B cell (primary cell): Measurements from ENCODE around the gene LRSAM1. TPM values are rescaled to one million over a fixed set of nuclear protein-coding genes. Genes with fewer than 3 reads are reported as not detected.

ENCODE experiments used
- ATAC-seq: fragments of 200-7000 bp; cut with Tn5 transposase; one replicate; pipeline ENCODE4 v1.10.0; 2021; ENCODE audit warnings: low read depth, mild to moderate bottlenecking, moderate number of reproducible peaks, moderate library complexity
- CTCF ChIA-PET: fragments of 350-600 bp; sonication (Branson Sonifier 250); formaldehyde crosslinking; loops from one replicate; lab custom pipeline; 2021; ENCODE audit warnings: antibody characterized with exemption, inconsistent platforms; lab: Charles Lee
- POLR2A ChIA-PET: fragments of 350-600 bp; sonication (Branson Sonifier 250); formaldehyde crosslinking; loops from one replicate; lab custom pipeline; 2021; ENCODE audit warnings: antibody characterized with exemption; lab: Charles Lee
- DNase-seq: peaks from one replicate; pipeline ENCODE4 v3.0.0; 2013
- H2AFZ ChIP-seq: 2 replicates; pipeline ENCODE4 v1.6.1; 2012; ENCODE audit warnings: mild to moderate bottlenecking, low read depth, low read length; ENCODE audit not compliant: insufficient read depth, poor library complexity, severe bottlenecking
- H3K27ac ChIP-seq, 2 donors: 1 replicate in 1 of 2; 2 replicates in 1 of 2; pipeline ENCODE4 v1.5.1; 2012 to 2013; ENCODE audit warnings: low read length in 2 of 2, mild to moderate bottlenecking in 2 of 2, moderate library complexity in 1 of 2
- H3K27me3 ChIP-seq, 4 experiments: fragments of 200-600 bp in 1 of 4; sonication (generic) in 1 of 4; replicated peaks in 1 of 4; 1 replicate in 2 of 4; 2 replicates in 2 of 4; pipeline versions ENCODE4 v1.6.1 to v1.7.0; 2013 to 2016; ENCODE audit warnings: low read length in 3 of 4, mild to moderate bottlenecking in 2 of 4, mixed read lengths in 1 of 4, moderate library complexity in 1 of 4; ENCODE audit not compliant: insufficient read depth in 4 of 4, control insufficient read depth in 3 of 4; ENCODE audit errors: control extremely low read depth in 1 of 4
- H3K36me3 ChIP-seq, 2 experiments: replicated peaks in 1 of 2; 1 replicate in 1 of 2; 2 replicates in 1 of 2; pipeline versions ENCODE4 v1.6.1 to v1.7.1; 2013; ENCODE audit warnings: low read length in 1 of 2; ENCODE audit not compliant: insufficient read depth in 2 of 2, control insufficient read depth in 1 of 2; ENCODE audit errors: control extremely low read depth in 1 of 2, extremely low read depth in 1 of 2
- H3K4me1 ChIP-seq, 2 donors: fragments of 200-600 bp in 1 of 2; sonication (generic) in 1 of 2; 1 replicate in 1 of 2; 2 replicates in 1 of 2; pipeline versions ENCODE4 v1.5.1 to v1.6.1; 2013 to 2017; ENCODE audit warnings: low read length in 2 of 2; ENCODE audit not compliant: control insufficient read depth in 2 of 2, insufficient read depth in 2 of 2
- H3K4me2 ChIP-seq: replicated peaks from 2 replicates; pipeline ENCODE3; 2012; ENCODE audit warnings: mild to moderate bottlenecking, low read depth, low read length; ENCODE audit not compliant: poor library complexity, severe bottlenecking
- H3K4me3 ChIP-seq, 5 experiments: fragments of 200-600 bp in 1 of 5; sonication (generic) in 1 of 5; 1 replicate in 3 of 5; 2 replicates in 2 of 5; pipeline versions ENCODE4 v1.5.1 to v1.7.0; 2011 to 2016; ENCODE audit warnings: low read length in 4 of 5, mild to moderate bottlenecking in 4 of 5, low read depth in 2 of 5, control low read depth in 1 of 5, moderate library complexity in 1 of 5; ENCODE audit not compliant: insufficient read depth in 1 of 5; ENCODE audit errors: control extremely low read depth in 1 of 5, extremely low read depth in 1 of 5
- H3K79me2 ChIP-seq: fragments of 200-600 bp; sonication (generic); one replicate; pipeline ENCODE4 v1.6.0; 2016; ENCODE audit warnings: low read length; ENCODE audit not compliant: control insufficient read depth, insufficient read depth
- H3K9ac ChIP-seq: fragments of 200-600 bp; sonication (generic); 2 replicates; pipeline ENCODE4 v1.6.1; 2017; ENCODE audit warnings: mild to moderate bottlenecking, low read length, moderate library complexity
- H3K9me3 ChIP-seq, 3 donors: one replicate each; pipeline versions ENCODE4 v1.6.1 to v1.7.1; 2013; ENCODE audit warnings: low read length in 2 of 3; ENCODE audit not compliant: control insufficient read depth in 2 of 3, insufficient read depth in 1 of 3; ENCODE audit errors: control extremely low read depth in 1 of 3
- H4K20me1 ChIP-seq: 2 replicates; pipeline ENCODE4 v1.6.0; 2012; ENCODE audit warnings: mild to moderate bottlenecking, low read length; ENCODE audit not compliant: insufficient read depth, control insufficient read depth, poor library complexity, severe bottlenecking
- H3K27ac Mint-ChIP-seq: one replicate; pipeline ENCODE4 v1.8.0; 2021; ENCODE audit warnings: mixed read lengths
- H3K27me3 Mint-ChIP-seq: one replicate; pipeline ENCODE4 v1.8.0; 2021; ENCODE audit warnings: mixed read lengths
- H3K4me1 Mint-ChIP-seq: one replicate; pipeline ENCODE4 v1.8.0; 2021; ENCODE audit warnings: mixed read lengths
- H3K4me3 Mint-ChIP-seq: one replicate; pipeline ENCODE4 v1.8.0; 2021; ENCODE audit warnings: mixed read lengths
- H3K9me3 Mint-ChIP-seq: one replicate; pipeline ENCODE4 v1.8.0; 2022; ENCODE audit warnings: mixed read lengths; ENCODE audit not compliant: insufficient read depth
- CTCF ChIP-seq: fragments of 200-600 bp; IDR thresholded peaks from one replicate; pipeline ENCODE4 v1.8.0; 2022; ENCODE audit warnings: antibody characterized with exemption, mild to moderate bottlenecking
- EZH2 ChIP-seq: IDR thresholded peaks from 2 replicates; pipeline ENCODE4 v1.6.1; 2012; ENCODE audit warnings: borderline replicate concordance, low read depth, mild to moderate bottlenecking, moderate library complexity, low read length; ENCODE audit not compliant: insufficient read depth, poor library complexity, severe bottlenecking
- WGBS: methylation state at CpG from one replicate; pipeline ENCODE4 v1.1.5; 2013; ENCODE audit warnings: missing lambda C conversion rate; ENCODE audit not compliant: insufficient coverage; 5-methylcytosine and 5-hydroxymethylcytosine counted together
- intact Hi-C: fragments of 100-400 bp; cut with micrococcal nuclease; formaldehyde crosslinking; loops from one replicate; pipeline ENCODE4 v1.10.0; 2022
- polyA plus RNA-seq: library from polyadenylated mRNA; depleted of rRNA; stranded (reverse); fragments of >200 nt; gene quantifications from 2 replicates; pipeline ENCODE4 v1.2.3, GENCODE V29; 2012
- total RNA-seq, 2 donors: library from RNA; stranded (reverse); fragments of 120-200 nt in 1 of 2; gene quantifications; 1 replicate in 1 of 2; 2 replicates in 1 of 2; pipeline versions ENCODE4 v1.2.3 to v1.2.4, GENCODE V29; 2013 to 2022

The LRSAM1 gene
- total and polyA plus RNA-seq, 2 donors (not counting 1 experiment from before 2014, with no cell fraction given), result 30.6 to 39.8 TPM

GRCh38 chr9:127482662-127483061 lies 31.4 kb downstream of the LRSAM1 start:
- Histone ChIP-seq H3K36me3 (peaks cover 1 to 55% of the 10 kb centered on the region in 2 experiments), H3K27me3 (no peaks in the 10 kb centered on the region), H3K4me3 (no peak overlapping the region), H3K4me2 (no peak overlapping the region), H3K9me3 (no peaks in the 10 kb centered on the region), H3K9ac (no peak overlapping the region), H3K27ac (no peak overlapping the region), H2AFZ (no peak overlapping the region), H3K79me2 (no peaks in the 10 kb centered on the region), H4K20me1 (no peaks in the 10 kb centered on the region), H3K4me1 (no peaks in the 10 kb centered on the region)
- Mint-ChIP-seq H3K4me1 (no peaks in the 10 kb centered on the region), H3K27me3 (no peaks in the 10 kb centered on the region), H3K27ac (no peak overlapping the region), H3K9me3 (no peaks in the 10 kb centered on the region), H3K4me3 (no peak overlapping the region)
- WGBS, result 97% methylated on average over 9 of the region's 9 CpGs
- DNase-seq, result no peak
- no peak for TF ChIP-seq EZH2
- no peak for TF ChIP-seq CTCF
- POLR2A ChIA-PET, result no interaction called here
- intact Hi-C loops, result no loop called here
- CTCF ChIA-PET, result no interaction called here
- ATAC-seq, result no peak

GRCh38 chr9:127485995-127486394 lies 34.7 kb downstream of the LRSAM1 start:
- no peaks in the 10 kb centered on the region for H4K20me1 ChIP-seq
- H3K4me2 ChIP-seq, result no peak overlapping the region
- no peaks in the 10 kb centered on the region for H3K79me2 ChIP-seq
- H3K36me3 ChIP-seq, result peaks cover 1 to 45% of the 10 kb centered on the region in 2 experiments
- POLR2A ChIA-PET, result no interaction called here
- no peak overlapping the region for H3K4me3 Mint-ChIP-seq
- no peaks in the 10 kb centered on the region for H3K9me3 ChIP-seq
- H3K4me1 Mint-ChIP-seq, result no peaks in the 10 kb centered on the region
- intact Hi-C loops, result no loop called here
- H3K27ac Mint-ChIP-seq, result no peak overlapping the region
- H3K27ac ChIP-seq, result no peak overlapping the region
- no peak for DNase-seq
- H3K27me3 Mint-ChIP-seq, result no peaks in the 10 kb centered on the region
- no peak overlapping the region for H3K4me3 ChIP-seq
- H2AFZ ChIP-seq, result no peak overlapping the region
- TF ChIP-seq CTCF, result no peak
- no peak for TF ChIP-seq EZH2
- CTCF ChIA-PET, result no interaction called here
- no peaks in the 10 kb centered on the region for H3K4me1 ChIP-seq
- ATAC-seq, result no peak
- H3K9ac ChIP-seq, result no peak overlapping the region
- no peaks in the 10 kb centered on the region for H3K27me3 ChIP-seq
- WGBS, result 98% methylated on average over 9 of the region's 11 CpGs
- H3K9me3 Mint-ChIP-seq, result no peaks in the 10 kb centered on the region
